Stimulated activated CD8-positive, alpha-beta memory T cell treated with anti-CD3 and anti-CD28 coated beads, Interleukin-15, amount 100 ng/mL, for 4 hours (primary cell): Measurements from ENCODE around the gene PGF.

Experiments
- DNase-seq, 2 donors: peaks; one replicate each; pipeline ENCODE4 v3.0.0-alpha.2; 2020; ENCODE audit warnings: low read depth in 2 of 2

PGF gene

DNA sequence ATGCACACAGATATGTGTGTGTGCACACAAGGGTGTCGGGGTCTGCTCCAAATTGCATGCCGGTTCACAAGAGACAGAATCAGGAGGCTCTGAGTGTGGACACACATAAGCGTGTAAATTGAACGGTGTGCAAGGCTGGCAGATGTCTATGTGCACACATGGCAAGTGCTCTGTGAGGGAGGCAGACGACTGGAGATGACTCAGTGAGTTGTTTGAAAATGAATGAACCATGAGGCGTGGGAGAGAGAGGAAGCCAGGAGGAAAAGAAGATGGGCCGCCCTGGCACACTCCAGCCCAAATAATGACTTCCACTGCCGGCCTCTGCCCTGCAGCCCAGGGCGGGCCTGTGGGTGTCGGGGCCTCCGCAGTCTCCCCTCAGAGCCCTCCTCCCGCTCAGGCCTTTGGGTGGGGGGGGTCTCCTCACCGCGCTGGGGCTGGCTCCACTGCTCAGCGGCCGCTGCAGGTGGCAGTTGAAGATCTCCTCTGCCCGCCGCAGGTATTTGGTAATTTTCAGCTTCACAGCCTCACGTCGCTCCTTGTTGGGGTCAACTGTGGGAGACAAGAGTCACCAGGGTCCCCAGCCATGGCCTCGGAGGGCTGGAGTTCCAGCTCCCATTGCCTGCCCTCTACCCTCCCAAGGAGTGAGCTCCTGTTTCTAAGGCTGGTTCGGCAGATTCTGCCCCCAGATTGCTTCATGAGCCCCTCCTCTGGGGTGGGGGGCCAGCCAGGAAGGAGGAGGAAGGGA lies 35.8 kb downstream of the PGF start:
- DNase-seq: no peak

- DNase-seq: no peak
Observed at GRCh38 chr14:74918380-74918779, 37.0 kb downstream of the PGF start.

DNA sequence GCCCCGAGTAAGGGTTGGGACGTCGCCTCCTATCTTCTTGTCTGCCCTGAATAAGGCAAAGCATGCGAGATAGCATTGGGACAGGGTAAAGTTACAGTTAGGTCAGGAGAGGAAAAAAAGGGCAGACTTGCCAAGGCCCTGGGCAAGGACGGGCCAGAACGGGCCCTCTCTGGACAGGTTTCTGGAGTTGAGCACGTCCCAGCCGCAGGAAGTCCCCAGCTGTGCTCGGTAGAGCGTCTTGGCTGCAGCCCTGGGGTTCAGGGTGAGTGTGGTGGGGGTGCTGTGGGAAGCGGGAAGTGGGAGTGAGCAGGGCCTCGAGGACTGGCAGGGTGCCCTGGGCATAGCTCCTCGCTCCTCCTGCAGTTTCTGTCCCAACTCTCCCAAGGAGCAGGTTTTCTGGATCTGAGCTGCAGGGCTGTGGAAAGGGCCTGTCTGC lies 37.7 kb downstream of the PGF start:
- DNase-seq: no peak

DNA sequence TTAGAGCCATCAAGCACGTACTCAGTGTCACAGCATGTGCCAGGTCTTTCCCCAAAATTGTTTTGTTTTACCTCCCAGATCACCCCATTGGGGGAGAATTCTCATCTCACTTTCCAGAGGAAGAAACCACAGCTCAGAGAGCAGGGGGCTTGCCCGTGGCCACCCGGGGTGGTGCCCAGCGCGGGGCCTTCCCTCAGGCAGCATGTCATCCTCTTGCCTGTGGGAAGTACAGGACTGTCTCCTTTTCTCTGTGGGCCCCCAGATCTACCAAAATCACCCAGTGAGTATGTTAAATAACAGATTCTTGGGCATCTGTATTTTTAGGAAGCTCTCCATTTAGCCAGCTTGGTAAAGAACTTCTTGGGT lies 38.2 kb downstream of the PGF start:
- DNase-seq: no peak

GRCh38 chr14:74915826-74916225 lies 39.6 kb downstream of the PGF start:
- DNase-seq: no peak

DNA sequence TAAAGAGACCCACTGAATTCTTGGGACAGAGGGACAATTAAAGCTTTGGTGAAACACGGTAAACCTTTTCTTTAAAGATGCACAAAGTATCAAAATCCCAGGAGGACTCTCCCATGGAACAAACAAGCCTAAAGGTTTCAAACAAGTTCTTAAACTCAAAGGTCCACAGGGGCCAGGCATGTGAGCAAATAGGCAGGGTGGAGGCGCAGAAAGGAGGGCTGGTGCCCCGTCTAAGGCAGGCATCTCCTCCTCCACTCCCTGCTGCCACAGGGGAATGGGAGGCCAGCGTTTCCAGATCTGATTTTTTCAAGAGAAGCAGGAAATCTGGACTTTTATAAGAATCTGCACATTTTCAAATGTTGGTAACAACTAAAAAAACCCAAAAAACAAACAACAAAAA lies 40.0 kb downstream of the PGF start:
- DNase-seq: no peak

GRCh38 chr14:74913986-74914573 lies 41.3 kb downstream of the PGF start:
- no peak for DNase-seq

DNA sequence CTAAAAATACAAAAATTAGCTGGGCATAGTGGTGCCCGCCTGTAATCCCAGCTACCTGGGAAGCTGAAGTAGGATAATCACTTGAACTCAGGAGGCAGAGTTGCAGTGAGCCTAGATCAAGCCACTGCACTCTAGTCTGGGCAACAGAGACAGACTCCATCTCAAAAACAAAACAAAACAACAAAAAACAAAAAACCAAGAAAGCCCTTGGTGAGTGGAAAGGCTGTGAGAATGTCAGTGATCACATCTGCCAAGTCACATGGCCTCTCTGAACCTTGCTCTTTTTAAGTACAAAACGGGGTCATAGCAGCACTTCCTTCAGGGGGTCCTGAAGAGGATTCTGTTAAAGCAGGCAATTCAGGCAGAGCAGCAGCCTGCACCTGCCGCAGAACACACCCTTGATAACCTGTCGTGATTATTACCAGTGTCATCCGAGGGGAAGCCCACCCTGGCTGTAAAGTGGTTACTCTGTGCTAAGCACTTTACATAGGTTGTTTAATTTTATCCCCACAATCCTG lies 41.9 kb downstream of the PGF start:
- no peak for DNase-seq

DNA sequence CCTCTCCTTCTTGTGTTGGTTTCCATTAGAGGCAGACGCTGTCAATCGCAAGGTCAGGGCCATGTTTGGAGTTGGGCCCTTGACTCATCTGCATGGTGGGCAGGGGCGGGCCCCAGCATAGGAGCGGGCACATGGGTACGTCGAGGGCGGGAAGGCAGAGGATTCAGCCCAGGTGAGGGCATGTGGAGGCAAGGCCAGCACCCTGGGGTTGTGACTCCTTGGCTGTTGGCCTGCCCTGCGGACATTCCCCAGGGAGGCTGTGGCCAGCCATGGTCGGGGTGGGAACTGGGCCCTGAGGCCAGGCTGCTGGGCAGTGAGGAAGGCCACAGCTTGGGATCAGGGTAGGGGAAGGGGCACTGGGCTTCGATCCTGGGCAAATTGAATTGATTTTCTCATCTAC lies 42.6 kb downstream of the PGF start:
- DNase-seq: no peak

- DNase-seq: no peak
Observed at GRCh38 chr14:74912111-74912510, 43.3 kb downstream of the PGF start.

- no peak for DNase-seq
Observed at GRCh38 chr14:74911704-74912103, 43.7 kb downstream of the PGF start.

DNA sequence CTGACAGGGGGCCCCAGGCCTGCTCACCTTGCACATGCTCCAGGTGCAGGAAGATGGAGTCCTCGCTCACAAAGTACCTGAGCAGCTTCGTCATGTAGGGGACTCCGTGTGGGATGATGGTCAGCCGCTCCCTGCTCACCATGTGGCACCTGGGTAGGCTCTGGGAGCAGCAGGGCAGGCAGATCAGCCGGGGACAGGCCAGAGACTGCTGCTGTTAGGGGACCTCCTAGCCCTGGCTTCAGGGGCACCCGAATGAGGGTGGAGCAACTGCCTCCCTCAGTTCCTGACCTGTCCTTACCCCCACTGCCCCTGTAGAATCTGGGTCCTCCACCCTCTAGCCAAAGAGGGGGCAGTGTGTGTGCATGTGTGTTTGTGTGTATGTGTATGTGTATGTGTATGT lies 44.2 kb downstream of the PGF start:
- DNase-seq: no peak

- no peak for DNase-seq
Observed at GRCh38 chr14:74910556-74910955, 44.8 kb downstream of the PGF start.

DNA sequence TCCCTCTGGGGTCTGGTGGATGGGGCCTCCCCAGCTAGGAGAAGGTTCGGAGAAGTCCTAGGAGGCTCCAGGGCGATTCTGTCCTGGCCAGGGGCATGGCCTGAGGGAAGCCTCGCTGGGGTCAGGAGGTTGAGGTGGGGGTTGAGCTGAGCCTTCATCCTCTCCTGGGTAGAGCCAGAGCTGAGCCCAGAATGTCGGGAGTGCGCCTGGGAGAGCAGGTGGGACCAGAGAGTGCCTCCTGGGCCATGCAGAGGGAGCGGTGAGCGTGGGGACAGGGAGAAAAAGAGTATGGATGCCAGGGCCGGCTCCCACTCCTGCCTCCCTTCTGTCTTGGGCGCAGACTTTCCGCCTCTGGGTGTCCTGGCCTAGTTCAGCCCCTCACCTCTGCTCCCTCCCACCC lies 45.5 kb downstream of the PGF start:
- DNase-seq: no peak

GRCh38 chr14:74909501-74909900 lies 45.9 kb downstream of the PGF start:
- DNase-seq: no peak

GRCh38 chr14:74908861-74909341 lies 46.5 kb downstream of the PGF start:
- no peak for DNase-seq

- no peak for DNase-seq
Observed at GRCh38 chr14:74907744-74908143, 47.7 kb downstream of the PGF start.

DNA sequence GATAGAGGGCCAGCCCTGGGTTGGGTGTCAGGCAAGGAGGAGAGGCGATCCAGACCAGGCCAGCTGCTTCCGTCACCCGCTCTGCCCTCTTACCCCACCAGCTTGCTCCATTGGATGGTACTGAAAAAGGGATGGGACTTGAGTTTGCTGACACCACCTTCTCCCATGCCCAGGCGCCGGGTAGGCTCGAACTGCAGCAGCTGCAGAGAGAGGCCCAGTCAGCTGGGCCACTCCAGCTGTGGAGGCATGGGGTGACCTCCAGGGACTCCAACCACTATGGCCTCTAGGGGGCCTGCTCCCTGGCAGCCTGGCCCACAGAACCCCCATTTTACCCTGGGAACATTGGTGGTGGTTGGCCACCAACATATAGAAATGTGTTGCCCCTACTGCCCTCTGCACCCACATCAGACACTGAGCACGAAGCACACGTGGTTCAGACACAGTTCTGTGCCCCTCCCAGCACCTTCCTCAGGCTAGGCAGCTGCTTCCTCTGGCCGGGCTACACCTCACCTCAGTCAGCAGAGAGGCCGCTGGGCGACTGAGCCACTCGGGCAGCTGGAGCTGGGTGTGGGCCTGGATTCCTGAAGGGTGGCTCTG lies 48.4 kb downstream of the PGF start:
- no peak for DNase-seq

GRCh38 chr14:74905595-74906142 lies 49.7 kb downstream of the PGF start:
- peak; percentile 46 to 56 for DNase-seq

- no peak for DNase-seq
Observed at GRCh38 chr14:74904635-74905503, 50.5 kb downstream of the PGF start.

DNA sequence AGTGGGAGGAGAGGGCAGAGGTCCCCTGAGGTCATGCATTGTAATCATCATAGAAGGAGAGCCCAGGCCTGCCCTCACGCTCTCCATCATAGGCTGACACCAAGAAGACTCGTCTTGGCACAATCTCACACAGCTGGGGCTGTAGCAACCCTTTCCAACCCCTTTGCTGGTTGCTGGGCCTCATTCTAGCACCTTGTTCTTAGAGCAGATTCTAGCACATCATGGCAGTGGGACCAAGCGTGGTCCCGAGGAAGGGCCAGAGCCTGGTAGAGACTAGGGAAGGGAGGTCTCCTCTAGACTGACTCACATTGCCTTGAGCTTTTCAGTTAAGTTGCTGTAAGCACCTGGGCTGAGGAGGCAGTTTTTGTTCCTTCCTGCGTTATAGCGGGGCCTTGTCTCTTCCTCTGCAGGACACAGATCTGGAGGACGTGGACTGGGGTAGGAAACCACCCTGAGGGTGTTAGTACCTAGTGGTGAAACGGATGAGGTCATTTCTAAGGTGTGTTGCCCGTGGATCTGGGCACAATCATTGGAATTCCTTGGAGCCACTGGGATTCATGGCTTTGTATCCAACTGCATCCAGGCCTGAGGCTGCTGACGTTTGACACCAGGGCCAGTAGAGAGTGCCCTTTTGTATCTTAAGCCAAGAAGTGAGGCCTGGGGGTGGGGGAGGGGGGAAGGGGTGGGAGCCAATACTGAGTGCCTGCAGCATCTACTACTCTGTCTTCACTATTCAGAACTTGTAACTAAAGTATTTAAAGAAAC lies 52.3 kb downstream of the PGF start:
- DNase-seq: no peak
